Activated CD4-positive, CD25-positive, alpha-beta regulatory T cell treated with anti-CD3 and anti-CD28 coated beads, Interleukin-2, amount 50 U/mL, for 16 hours (primary cell): Measurements from ENCODE around the gene ARHGEF38.

Experiments
- DNase-seq: peaks from one replicate; pipeline ENCODE4 v3.0.0-alpha.2; 2020; ENCODE audit warnings: low read depth, low spot score

ARHGEF38 gene

GRCh38 chr4:105556206-105556605, 3.8 kb downstream of the ARHGEF38 start:
- DNase-seq, result no peak

- no peak for DNase-seq
Measured at GRCh38 chr4:105558277-105558676, 5.9 kb downstream of the ARHGEF38 start.

DNA sequence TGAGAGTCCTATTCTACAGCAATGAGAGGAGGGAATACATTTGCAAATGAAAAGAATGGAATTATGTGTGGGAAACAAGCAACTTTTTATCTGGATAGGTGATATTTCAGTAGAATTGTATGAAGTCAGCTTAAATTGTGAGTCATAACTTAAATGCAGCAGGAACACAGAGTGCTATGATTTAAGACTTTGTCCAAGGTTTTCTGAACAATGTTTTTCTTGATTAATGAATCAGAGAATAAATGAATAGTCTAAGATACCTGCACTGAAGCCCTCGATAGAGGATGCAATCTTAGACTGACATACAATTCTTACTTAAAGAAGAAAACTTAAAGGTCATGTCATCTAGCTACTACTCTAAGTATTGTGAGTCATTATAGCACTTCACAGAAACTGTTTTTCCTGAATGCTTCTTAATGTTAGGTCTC, 8.0 kb downstream of the ARHGEF38 start:
- DNase-seq, result no peak

- no peak for DNase-seq
Measured at GRCh38 chr4:105563352-105563751, 10.9 kb downstream of the ARHGEF38 start.

GRCh38 chr4:105568584-105568983, 16.2 kb downstream of the ARHGEF38 start:
- DNase-seq, result no peak

- DNase-seq, result no peak
Measured at GRCh38 chr4:105569057-105569865, 16.8 kb downstream of the ARHGEF38 start.

DNA sequence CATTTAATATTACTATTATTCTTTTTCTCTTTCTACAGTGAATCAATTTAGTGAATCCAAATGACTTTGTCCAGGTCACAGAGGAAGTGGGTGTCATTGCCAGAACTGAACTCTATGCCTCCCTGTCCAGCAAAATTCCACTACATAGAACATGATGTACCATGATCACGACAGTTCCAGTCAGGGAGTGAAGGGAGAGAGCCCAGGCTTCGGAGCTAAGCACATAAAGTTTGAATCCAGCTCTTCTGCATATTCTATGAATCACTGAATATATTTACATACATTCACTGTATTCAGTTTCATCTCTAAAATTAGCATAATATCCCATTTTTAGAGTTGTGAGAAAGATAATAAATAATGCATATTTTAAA, 17.4 kb downstream of the ARHGEF38 start:
- no peak for DNase-seq

GRCh38 chr4:105572296-105572695, 19.9 kb downstream of the ARHGEF38 start:
- no peak for DNase-seq

DNA sequence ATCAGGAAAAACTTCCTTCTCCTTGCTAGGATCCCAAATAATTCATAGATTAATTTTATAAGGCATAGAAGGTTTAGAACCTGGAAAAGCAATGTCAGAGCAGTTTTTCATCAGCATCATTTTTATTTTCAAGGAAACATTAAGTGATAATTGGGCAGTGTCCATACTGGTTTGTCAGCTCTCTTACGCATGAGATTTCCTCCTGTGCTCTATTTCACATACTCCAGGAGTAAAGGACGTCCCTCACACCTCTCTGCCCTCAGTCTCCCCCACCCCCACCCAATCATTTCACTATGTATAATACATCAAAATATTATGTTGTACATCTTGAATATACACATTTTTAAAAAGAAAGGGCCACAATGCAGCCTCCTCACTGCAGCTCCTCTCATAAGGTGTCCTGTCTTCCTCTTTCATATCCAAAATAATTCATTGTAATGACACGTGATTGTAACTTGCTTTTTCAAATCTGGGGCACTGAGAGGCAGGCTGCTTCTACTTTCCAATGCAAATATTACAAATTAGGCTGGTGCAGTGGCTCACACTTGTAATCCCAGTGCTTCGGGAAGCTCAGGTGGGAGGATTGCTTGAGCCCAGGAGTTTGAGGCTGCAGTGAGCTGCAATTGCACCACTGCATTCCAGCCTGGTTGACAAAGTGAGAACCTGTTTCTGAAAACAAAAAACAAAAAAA, 34.4 kb downstream of the ARHGEF38 start:
- no peak for DNase-seq

DNA sequence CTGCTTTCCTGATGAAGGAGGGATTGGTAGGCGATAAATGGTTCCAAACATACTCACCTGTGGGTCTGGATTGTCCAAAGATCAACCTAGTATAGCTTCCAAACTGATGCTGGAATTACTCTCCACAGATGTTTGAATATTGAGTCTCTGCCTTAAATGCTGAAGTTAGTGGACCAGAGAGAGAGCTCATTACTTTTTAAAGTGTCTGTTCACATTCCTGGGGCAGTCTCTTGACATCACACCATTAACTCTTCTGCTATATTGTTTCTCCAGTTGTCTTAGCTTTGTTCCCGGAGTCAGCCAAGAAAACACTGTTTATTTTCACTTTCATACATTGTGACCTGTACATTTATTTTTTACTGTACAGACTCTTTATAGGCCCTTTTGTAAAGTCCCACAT, 35.4 kb downstream of the ARHGEF38 start:
- no peak for DNase-seq

- no peak for DNase-seq
Measured at GRCh38 chr4:105588252-105588651, 35.8 kb downstream of the ARHGEF38 start.

DNA sequence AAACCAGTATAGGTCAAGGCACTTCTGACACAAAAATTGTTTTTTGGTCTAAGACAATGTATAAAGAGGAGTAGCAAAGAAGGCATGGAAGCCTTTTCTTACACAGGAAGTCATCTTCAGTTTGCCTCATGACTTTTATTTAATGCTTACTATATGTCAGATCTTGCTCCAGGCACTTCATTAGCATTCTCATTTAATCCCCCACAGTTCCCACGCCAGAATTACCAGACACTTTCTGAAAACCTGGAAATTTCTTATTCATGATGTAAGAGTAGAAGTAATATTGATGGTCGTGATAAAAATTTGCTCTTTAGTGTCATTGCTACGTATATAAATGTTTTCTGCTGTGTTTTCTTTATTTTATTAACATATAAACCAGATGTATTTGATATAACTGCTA, 39.2 kb downstream of the ARHGEF38 start:
- DNase-seq, result no peak

- DNase-seq, result no peak
Measured at GRCh38 chr4:105594099-105595010, 41.9 kb downstream of the ARHGEF38 start.

DNA sequence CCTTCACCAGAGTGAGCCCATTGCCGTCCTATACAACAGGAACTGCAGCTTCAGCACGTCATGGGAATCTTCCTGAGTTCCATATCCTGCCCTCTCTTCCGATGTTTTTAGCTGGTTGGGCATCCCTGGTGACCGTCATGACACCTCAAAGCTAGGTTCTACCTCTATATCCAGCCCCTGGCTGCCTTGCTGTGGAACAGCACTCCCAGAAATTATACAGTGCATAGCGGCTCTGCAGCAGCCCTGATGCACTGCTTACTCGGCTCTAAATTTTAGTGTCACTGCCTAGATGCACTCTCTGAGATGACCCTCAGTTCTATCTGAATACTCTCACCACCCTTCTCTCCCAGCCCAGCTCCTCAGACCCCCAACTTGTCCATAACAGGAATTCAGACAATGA, 44.3 kb downstream of the ARHGEF38 start:
- DNase-seq, result no peak

DNA sequence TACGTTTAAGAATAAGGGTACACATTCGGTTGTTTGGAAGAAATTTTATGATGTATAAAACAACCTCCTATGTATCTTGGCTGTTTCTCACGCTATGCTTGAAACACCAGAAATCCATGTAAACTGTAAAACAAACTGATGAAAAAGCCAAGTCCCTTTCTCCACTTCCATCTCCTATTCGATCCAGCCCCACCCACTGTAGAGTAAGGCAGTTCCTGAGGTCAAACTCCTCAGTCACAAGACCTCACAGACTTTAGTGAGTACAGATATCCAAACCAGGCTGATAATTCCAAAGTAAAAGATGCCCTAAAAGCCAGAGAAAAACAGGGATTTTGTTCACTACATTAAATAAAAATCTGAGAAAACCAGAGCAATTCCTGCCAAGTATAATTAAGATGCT, 45.6 kb downstream of the ARHGEF38 start:
- no peak for DNase-seq

DNA sequence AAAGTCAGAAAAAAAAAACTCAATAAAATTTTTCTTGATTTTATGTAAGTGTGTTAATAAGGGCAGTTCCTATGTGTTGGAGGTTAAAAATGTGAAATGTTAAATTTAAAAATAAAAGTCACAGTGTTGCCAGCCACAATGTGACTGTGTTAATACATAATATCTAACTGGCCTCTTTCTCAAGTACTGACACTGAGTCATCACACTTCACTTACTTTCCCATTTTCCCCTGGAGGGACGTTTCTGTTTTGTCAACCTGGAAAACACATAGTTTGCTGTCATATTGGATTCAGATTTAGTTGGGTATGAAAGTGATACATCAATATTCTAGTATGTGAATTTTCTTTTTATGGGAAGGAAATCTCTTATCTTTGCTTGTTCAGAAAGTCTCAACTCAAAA, 46.4 kb downstream of the ARHGEF38 start:
- DNase-seq, result no peak

DNA sequence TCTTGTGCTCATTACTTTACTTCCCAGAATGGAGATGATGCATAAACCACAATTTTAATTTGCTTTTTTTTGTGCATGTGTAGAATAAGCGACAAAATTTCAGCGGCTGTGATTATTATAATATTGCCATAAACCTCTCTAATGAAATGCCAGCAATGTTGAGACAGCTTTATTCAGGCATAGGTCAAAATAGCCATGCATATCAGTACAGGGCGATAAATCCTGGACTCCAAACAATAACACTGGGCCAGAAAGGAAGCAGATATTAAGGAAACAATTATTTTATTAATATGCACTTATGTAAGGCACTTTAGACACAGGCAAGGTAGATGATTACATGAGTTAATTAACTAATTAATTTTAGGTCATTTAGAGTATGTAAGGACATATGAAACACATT, 47.1 kb downstream of the ARHGEF38 start:
- no peak for DNase-seq

DNA sequence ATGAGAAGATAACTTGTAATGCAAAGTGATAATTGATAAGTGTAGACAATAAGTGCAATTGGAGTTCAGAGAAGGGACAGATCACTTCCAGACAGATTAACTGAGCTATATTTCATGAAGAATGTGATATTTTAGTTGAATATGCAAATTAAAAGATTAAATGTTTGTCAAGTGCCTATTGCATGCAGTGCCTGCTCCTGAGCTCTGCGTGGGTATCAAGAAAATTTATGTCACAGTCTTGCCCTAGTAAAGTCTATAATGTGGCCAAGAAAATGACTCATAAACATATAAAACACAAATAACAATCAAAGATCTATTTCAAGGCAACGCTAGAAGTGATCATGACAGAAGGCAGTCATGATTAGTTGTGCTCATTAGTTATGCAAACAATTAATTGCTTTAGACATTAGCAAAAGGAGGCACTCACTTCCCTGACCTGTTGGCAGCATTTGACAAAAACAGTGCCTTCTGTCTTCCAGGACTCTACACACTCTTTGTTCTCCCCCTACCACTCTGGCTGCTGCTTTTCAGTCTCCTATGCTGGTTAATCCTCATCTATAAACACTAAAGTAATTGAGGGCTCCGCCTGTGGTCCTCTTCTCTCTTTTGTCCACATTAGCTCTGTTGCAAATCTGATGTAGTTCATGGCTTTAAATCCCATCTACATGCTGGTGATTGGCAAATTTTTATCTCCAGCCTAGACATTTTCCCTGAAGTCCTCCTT, 47.7 kb downstream of the ARHGEF38 start:
- no peak for DNase-seq

- no peak for DNase-seq
Measured at GRCh38 chr4:105600951-105601350, 48.5 kb downstream of the ARHGEF38 start.

GRCh38 chr4:105601406-105601805, 49.0 kb downstream of the ARHGEF38 start:
- no peak for DNase-seq

DNA sequence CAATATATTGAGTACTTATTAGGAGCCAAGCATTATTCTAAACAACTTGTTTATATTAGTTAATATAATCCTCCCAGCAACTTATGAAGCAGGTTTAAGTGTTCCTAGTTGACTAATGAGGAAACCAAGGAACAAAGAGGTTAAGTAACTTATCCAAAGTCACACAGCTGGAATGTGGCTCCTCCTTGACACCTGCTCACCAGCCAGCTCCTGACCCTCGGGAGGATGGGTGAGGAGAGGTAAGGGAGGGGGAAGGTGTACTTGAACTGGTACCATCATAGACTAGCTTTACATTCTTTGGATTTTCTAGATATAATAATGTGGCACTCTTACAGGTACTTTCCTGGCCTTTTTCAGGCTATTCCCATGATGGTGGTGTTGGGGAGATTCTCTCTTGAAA, 50.7 kb downstream of the ARHGEF38 start:
- no peak for DNase-seq

DNA sequence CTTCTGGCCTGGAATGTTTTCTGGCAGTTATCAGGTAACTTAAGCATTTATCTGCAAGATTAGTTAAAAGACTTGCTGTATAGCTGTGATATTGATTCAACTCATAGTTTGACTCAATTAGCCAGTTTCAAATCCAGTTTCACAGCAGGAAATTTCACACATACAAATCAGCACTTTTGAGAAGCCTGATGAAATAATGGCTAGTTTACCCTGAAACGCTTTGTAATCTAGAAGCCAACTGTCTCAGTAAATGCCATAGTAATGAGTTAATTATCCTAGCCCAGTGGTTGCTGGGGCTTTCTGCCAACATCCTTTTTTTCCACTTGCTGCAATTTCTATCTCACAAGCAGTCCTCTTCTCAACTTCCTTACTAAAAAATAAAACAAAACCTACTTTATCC, 53.1 kb downstream of the ARHGEF38 start:
- DNase-seq, result no peak
